Ishikawa (cell line): ENCODE measurements around the gene MTHFD1.

ENCODE experiments used
- CEBPB ChIP-seq: IDR thresholded peaks from 2 replicates; pipeline ENCODE4 v1.6.1; 2012
- CREB1 ChIP-seq: IDR thresholded peaks from 2 replicates; pipeline ENCODE4 v1.6.1; 2012; ENCODE audit warnings: low read depth
- EGR1 ChIP-seq: IDR thresholded peaks from 2 replicates; pipeline ENCODE4 v1.6.1; 2012
- EP300 ChIP-seq: IDR thresholded peaks from 2 replicates; pipeline ENCODE4 v1.6.1; 2012; ENCODE audit warnings: borderline replicate concordance
- FOXM1 ChIP-seq: IDR thresholded peaks from 2 replicates; pipeline ENCODE4 v1.6.1; 2012; ENCODE audit warnings: low read depth, borderline replicate concordance
- NFIC ChIP-seq: IDR thresholded peaks from 2 replicates; pipeline ENCODE4 v1.6.1; 2012
- RAD21 ChIP-seq: IDR thresholded peaks from 2 replicates; pipeline ENCODE4 v1.6.1; 2012; ENCODE audit warnings: low read depth
- TAF1 ChIP-seq: IDR thresholded peaks from 2 replicates; pipeline ENCODE4 v1.6.1; 2012; ENCODE audit warnings: low read depth, mild to moderate bottlenecking
- TCF12 ChIP-seq: IDR thresholded peaks from 2 replicates; pipeline ENCODE4 v1.6.1; 2012; ENCODE audit warnings: low read depth
- TEAD4 ChIP-seq: IDR thresholded peaks from 2 replicates; pipeline ENCODE4 v1.6.1; 2012
- YY1 ChIP-seq: IDR thresholded peaks from 2 replicates; pipeline ENCODE4 v1.6.1; 2012; ENCODE audit warnings: low read depth
- ZBTB7A ChIP-seq: IDR thresholded peaks from 2 replicates; pipeline ENCODE4 v1.6.1; 2012; ENCODE audit warnings: low read depth
- TF ChIP-seq, protein P1 (sequence below): IDR thresholded peaks from 2 replicates; pipeline ENCODE4 v1.6.1; 2012
- TF ChIP-seq, protein P2 (sequence below): IDR thresholded peaks from 2 replicates; pipeline ENCODE4 v1.6.1; 2012; ENCODE audit warnings: low read depth, mild to moderate bottlenecking
- TF ChIP-seq, protein P3 (sequence below): IDR thresholded peaks from 2 replicates; pipeline ENCODE4 v1.6.1; 2012

The MTHFD1 gene

DNA sequence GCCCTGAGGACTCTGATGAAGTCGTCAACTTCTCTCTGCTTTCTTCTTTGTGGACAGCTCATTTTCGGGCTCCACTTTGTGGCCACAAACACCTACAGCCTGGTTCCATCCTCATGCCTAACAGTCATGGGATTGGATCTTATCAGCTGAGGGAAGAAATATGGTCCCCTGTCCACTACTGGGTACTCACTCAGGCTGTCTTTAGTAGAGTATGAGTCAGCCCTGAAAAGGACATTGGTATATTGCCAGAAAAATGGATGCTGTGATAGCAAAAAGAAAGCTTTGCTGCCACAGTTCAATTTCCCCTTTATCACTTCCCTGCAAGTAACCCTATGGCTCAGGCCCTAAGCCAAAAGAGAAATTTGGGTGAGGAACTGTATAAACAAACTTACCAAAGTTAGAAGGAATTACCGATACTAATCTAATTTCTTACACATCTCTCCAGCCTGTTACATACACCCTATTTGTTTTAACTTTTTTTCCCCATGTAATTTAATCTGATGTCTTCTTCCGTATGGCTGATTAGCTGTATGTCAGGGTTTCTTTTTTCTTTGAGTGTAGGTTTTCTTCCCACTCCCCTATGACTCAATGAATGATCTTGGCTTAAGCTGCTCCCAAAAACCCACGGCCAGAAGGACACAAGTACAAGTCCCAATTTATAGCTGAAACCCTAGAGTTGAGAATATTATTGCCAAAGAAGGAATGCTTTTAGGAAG, 29.1 kb downstream of the MTHFD1 start:
- TF ChIP-seq, protein P1, sequence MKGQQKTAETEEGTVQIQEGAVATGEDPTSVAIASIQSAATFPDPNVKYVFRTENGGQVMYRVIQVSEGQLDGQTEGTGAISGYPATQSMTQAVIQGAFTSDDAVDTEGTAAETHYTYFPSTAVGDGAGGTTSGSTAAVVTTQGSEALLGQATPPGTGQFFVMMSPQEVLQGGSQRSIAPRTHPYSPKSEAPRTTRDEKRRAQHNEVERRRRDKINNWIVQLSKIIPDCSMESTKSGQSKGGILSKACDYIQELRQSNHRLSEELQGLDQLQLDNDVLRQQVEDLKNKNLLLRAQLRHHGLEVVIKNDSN, result no peak
- TF ChIP-seq ZBTB7A (no peak), CEBPB (no peak), NFIC (no peak), RAD21 (no peak), YY1 (no peak), TCF12 (no peak), FOXM1 (no peak), TAF1 (no peak), EP300 (no peak), EGR1 (no peak), TEAD4 (no peak), CREB1 (no peak)
- TF ChIP-seq, protein P2, sequence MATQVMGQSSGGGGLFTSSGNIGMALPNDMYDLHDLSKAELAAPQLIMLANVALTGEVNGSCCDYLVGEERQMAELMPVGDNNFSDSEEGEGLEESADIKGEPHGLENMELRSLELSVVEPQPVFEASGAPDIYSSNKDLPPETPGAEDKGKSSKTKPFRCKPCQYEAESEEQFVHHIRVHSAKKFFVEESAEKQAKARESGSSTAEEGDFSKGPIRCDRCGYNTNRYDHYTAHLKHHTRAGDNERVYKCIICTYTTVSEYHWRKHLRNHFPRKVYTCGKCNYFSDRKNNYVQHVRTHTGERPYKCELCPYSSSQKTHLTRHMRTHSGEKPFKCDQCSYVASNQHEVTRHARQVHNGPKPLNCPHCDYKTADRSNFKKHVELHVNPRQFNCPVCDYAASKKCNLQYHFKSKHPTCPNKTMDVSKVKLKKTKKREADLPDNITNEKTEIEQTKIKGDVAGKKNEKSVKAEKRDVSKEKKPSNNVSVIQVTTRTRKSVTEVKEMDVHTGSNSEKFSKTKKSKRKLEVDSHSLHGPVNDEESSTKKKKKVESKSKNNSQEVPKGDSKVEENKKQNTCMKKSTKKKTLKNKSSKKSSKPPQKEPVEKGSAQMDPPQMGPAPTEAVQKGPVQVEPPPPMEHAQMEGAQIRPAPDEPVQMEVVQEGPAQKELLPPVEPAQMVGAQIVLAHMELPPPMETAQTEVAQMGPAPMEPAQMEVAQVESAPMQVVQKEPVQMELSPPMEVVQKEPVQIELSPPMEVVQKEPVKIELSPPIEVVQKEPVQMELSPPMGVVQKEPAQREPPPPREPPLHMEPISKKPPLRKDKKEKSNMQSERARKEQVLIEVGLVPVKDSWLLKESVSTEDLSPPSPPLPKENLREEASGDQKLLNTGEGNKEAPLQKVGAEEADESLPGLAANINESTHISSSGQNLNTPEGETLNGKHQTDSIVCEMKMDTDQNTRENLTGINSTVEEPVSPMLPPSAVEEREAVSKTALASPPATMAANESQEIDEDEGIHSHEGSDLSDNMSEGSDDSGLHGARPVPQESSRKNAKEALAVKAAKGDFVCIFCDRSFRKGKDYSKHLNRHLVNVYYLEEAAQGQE, result no peak
- TF ChIP-seq, protein P3, sequence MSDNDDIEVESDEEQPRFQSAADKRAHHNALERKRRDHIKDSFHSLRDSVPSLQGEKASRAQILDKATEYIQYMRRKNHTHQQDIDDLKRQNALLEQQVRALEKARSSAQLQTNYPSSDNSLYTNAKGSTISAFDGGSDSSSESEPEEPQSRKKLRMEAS, result no peak

DNA sequence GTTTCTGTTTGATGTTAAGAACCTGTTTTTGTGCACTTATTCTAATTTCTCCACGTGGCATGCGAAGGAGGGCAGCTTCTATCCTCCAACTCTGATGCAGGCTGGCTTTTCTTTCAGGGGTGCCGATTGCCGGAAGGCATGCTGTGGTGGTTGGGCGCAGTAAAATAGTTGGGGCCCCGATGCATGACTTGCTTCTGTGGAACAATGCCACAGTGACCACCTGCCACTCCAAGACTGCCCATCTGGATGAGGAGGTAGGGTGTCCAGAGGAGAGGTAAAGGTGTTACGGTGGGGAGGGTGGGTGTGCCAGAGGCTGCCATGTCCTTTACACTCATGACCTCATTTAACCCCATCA, 29.6 kb downstream of the MTHFD1 start:
- TF ChIP-seq, protein P1, result no peak
- TF ChIP-seq YY1 (no peak), EP300 (no peak), NFIC (no peak), ZBTB7A (no peak), EGR1 (no peak), CEBPB (no peak), FOXM1 (no peak), CREB1 (no peak), TAF1 (no peak), RAD21 (no peak), TCF12 (no peak), TEAD4 (no peak)
- TF ChIP-seq, protein P2, result no peak
- TF ChIP-seq, protein P3, result no peak

DNA sequence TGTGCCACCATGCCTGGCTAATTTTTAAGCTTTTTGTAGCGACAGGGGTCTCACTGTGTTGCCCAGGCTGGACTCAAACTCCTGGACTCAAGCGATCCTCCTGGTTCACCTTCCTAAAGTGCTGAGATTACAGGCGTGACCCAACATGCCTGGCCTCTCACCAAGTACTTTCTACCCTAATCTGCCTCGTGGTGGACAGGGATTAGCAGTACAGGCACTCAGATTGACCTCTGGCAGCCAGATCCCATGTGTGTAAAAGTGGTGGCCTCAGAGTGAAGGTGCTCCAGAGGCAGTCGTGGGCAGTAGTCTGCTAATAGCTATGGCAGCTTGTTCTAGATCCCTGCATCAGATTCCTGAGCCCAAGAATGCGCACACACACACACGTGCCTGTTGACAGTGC, 30.9 kb downstream of the MTHFD1 start:
- no peak for TF ChIP-seq CEBPB
- TF ChIP-seq, protein P1, result no peak
- no peak for TF ChIP-seq EP300
- no peak for TF ChIP-seq TEAD4
- no peak for TF ChIP-seq FOXM1
- no peak for TF ChIP-seq EGR1
- TF ChIP-seq YY1, result no peak
- no peak for TF ChIP-seq ZBTB7A
- no peak for TF ChIP-seq RAD21
- TF ChIP-seq NFIC, result no peak
- TF ChIP-seq, protein P3, result no peak
- no peak for TF ChIP-seq TAF1
- no peak for TF ChIP-seq CREB1
- TF ChIP-seq, protein P2, result no peak
- TF ChIP-seq TCF12, result no peak
